GM23338 (cell line): Measurements from ENCODE around the gene PHAF1.

Experiments
- CREB1 ChIP-seq: fragments of 250-450 bp; sonication (Bioruptor Pico); IDR thresholded peaks from 2 replicates; pipeline ENCODE4 v1.5.0; 2020; ENCODE audit warnings: low read depth, mild to moderate bottlenecking, moderate library complexity
- EZH2 ChIP-seq: fragments of 200-600 bp; sonication (generic); IDR thresholded peaks from one replicate; pipeline ENCODE4 v1.8.0; 2017; ENCODE audit warnings: antibody characterized with exemption, mild to moderate bottlenecking, low read depth; ENCODE audit not compliant: unreplicated experiment
- EZH2phosphoT487 ChIP-seq: fragments of 200-600 bp; sonication (generic); IDR thresholded peaks from one replicate; pipeline ENCODE4 v1.8.1; 2018; ENCODE audit warnings: antibody characterized with exemption; ENCODE audit not compliant: unreplicated experiment
- JUNB ChIP-seq: IDR thresholded peaks from one replicate; pipeline ENCODE4 v1.6.1; 2016; ENCODE audit warnings: antibody characterized with exemption; ENCODE audit not compliant: unreplicated experiment
- NANOG ChIP-seq: IDR thresholded peaks from 2 replicates; pipeline ENCODE4 v1.6.1; 2016; ENCODE audit warnings: antibody characterized with exemption, borderline replicate concordance
- POLR2AphosphoS5 ChIP-seq: IDR thresholded peaks from 2 replicates; pipeline ENCODE4 v1.6.1; 2016; ENCODE audit warnings: antibody characterized with exemption, low read depth
- STAT1 ChIP-seq: IDR thresholded peaks from one replicate; pipeline ENCODE4 v1.6.1; 2016; ENCODE audit warnings: antibody characterized with exemption; ENCODE audit not compliant: unreplicated experiment
- ZNF114 ChIP-seq: fragments of 250-450 bp; sonication (Bioruptor Pico); IDR thresholded peaks from 2 replicates; pipeline ENCODE4 v1.5.0; 2020; ENCODE audit warnings: mild to moderate bottlenecking, moderate library complexity
- ZNF331 ChIP-seq: fragments of 250-450 bp; sonication (Bioruptor Pico); IDR thresholded peaks from 2 replicates; pipeline ENCODE4 v1.5.0; 2020; ENCODE audit warnings: low read depth, mild to moderate bottlenecking, moderate library complexity
- TF ChIP-seq, protein P1 (sequence below), 2 experiments: fragments of 200-600 bp in 1 of 2; sonication (generic) in 1 of 2; conservative IDR thresholded peaks; 2 replicates each; pipeline versions ENCODE4 v1.5.1 to v1.6.1; 2016 to 2017; ENCODE audit warnings: antibody characterized with exemption in 2 of 2, low read depth in 2 of 2, mild to moderate bottlenecking in 2 of 2, moderate library complexity in 1 of 2
- TF ChIP-seq, protein P2 (sequence below): IDR thresholded peaks from one replicate; pipeline ENCODE4 v1.6.1; 2018; ENCODE audit warnings: antibody characterized with exemption; ENCODE audit not compliant: unreplicated experiment
- TF ChIP-seq, protein P3 (sequence below): IDR thresholded peaks from 2 replicates; pipeline ENCODE4 v1.6.1; 2016; ENCODE audit warnings: antibody characterized with exemption
- TF ChIP-seq, protein P4 (sequence below): fragments of 250-450 bp; sonication (Bioruptor Pico); IDR thresholded peaks from 2 replicates; pipeline ENCODE4 v1.5.0; 2020; ENCODE audit warnings: mild to moderate bottlenecking, moderate library complexity

DNA sequence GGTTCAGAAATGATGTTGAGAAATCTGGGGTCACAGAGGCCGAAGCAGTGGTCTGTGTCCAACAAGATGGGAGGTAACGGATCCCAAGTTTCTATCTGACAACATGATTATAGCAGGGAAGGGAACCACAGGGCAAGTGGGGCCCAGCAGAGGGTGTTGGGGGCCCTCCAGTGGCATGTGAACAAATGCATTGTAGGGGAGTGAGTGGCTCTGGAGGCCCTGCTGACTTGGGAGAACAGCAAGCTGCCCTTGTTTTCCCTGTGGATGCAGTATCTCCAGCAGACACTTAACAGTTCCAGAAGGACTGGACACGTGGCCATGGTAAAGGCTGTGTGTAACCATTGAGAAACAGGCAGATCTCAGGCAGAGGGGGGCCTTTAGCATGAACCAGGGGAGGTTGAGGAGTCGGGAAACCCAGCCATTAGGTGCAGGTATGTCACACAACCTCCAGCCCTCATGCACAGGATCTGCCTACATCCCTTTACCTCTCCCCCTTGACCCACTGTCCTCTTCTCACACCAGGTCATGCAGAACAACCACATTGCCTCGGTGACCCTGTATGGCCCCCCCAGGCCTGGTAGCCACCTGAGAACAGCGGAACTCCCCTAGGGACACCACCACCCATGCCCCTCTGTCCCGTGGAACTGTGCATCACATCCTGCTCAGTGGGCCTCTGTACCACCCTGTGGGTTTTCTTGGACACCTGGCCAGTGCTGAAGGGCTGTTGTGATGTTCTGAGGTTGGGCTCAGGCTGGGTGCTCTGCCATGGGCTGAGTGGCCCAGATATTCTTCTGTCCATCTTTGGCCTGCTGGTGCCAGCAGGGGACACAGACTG is 37.0 kb downstream of the PHAF1 start:
- TF ChIP-seq, protein P1, sequence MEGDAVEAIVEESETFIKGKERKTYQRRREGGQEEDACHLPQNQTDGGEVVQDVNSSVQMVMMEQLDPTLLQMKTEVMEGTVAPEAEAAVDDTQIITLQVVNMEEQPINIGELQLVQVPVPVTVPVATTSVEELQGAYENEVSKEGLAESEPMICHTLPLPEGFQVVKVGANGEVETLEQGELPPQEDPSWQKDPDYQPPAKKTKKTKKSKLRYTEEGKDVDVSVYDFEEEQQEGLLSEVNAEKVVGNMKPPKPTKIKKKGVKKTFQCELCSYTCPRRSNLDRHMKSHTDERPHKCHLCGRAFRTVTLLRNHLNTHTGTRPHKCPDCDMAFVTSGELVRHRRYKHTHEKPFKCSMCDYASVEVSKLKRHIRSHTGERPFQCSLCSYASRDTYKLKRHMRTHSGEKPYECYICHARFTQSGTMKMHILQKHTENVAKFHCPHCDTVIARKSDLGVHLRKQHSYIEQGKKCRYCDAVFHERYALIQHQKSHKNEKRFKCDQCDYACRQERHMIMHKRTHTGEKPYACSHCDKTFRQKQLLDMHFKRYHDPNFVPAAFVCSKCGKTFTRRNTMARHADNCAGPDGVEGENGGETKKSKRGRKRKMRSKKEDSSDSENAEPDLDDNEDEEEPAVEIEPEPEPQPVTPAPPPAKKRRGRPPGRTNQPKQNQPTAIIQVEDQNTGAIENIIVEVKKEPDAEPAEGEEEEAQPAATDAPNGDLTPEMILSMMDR (conservative IDR thresholded peaks at IDR 0.05; ENCODE audit: low read depth in 2 of 2): 0 out of 4 replicates have a peak, but pooled peaks of 1 of the 2 experiments have one; percentile 21
- TF ChIP-seq, protein P2, sequence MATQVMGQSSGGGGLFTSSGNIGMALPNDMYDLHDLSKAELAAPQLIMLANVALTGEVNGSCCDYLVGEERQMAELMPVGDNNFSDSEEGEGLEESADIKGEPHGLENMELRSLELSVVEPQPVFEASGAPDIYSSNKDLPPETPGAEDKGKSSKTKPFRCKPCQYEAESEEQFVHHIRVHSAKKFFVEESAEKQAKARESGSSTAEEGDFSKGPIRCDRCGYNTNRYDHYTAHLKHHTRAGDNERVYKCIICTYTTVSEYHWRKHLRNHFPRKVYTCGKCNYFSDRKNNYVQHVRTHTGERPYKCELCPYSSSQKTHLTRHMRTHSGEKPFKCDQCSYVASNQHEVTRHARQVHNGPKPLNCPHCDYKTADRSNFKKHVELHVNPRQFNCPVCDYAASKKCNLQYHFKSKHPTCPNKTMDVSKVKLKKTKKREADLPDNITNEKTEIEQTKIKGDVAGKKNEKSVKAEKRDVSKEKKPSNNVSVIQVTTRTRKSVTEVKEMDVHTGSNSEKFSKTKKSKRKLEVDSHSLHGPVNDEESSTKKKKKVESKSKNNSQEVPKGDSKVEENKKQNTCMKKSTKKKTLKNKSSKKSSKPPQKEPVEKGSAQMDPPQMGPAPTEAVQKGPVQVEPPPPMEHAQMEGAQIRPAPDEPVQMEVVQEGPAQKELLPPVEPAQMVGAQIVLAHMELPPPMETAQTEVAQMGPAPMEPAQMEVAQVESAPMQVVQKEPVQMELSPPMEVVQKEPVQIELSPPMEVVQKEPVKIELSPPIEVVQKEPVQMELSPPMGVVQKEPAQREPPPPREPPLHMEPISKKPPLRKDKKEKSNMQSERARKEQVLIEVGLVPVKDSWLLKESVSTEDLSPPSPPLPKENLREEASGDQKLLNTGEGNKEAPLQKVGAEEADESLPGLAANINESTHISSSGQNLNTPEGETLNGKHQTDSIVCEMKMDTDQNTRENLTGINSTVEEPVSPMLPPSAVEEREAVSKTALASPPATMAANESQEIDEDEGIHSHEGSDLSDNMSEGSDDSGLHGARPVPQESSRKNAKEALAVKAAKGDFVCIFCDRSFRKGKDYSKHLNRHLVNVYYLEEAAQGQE: no peak
- TF ChIP-seq EZH2phosphoT487: no peak
- no peak for TF ChIP-seq EZH2
- TF ChIP-seq CREB1: no peak
- no peak for TF ChIP-seq NANOG
- TF ChIP-seq JUNB: no peak
- TF ChIP-seq ZNF114 (CRISPR knock-in tag): no peak
- TF ChIP-seq POLR2AphosphoS5: no peak
- no peak for TF ChIP-seq ZNF331 (CRISPR knock-in tag)
- no peak for TF ChIP-seq STAT1
- TF ChIP-seq, protein P3, sequence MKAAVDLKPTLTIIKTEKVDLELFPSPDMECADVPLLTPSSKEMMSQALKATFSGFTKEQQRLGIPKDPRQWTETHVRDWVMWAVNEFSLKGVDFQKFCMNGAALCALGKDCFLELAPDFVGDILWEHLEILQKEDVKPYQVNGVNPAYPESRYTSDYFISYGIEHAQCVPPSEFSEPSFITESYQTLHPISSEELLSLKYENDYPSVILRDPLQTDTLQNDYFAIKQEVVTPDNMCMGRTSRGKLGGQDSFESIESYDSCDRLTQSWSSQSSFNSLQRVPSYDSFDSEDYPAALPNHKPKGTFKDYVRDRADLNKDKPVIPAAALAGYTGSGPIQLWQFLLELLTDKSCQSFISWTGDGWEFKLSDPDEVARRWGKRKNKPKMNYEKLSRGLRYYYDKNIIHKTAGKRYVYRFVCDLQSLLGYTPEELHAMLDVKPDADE: no peak
- TF ChIP-seq, protein P4, sequence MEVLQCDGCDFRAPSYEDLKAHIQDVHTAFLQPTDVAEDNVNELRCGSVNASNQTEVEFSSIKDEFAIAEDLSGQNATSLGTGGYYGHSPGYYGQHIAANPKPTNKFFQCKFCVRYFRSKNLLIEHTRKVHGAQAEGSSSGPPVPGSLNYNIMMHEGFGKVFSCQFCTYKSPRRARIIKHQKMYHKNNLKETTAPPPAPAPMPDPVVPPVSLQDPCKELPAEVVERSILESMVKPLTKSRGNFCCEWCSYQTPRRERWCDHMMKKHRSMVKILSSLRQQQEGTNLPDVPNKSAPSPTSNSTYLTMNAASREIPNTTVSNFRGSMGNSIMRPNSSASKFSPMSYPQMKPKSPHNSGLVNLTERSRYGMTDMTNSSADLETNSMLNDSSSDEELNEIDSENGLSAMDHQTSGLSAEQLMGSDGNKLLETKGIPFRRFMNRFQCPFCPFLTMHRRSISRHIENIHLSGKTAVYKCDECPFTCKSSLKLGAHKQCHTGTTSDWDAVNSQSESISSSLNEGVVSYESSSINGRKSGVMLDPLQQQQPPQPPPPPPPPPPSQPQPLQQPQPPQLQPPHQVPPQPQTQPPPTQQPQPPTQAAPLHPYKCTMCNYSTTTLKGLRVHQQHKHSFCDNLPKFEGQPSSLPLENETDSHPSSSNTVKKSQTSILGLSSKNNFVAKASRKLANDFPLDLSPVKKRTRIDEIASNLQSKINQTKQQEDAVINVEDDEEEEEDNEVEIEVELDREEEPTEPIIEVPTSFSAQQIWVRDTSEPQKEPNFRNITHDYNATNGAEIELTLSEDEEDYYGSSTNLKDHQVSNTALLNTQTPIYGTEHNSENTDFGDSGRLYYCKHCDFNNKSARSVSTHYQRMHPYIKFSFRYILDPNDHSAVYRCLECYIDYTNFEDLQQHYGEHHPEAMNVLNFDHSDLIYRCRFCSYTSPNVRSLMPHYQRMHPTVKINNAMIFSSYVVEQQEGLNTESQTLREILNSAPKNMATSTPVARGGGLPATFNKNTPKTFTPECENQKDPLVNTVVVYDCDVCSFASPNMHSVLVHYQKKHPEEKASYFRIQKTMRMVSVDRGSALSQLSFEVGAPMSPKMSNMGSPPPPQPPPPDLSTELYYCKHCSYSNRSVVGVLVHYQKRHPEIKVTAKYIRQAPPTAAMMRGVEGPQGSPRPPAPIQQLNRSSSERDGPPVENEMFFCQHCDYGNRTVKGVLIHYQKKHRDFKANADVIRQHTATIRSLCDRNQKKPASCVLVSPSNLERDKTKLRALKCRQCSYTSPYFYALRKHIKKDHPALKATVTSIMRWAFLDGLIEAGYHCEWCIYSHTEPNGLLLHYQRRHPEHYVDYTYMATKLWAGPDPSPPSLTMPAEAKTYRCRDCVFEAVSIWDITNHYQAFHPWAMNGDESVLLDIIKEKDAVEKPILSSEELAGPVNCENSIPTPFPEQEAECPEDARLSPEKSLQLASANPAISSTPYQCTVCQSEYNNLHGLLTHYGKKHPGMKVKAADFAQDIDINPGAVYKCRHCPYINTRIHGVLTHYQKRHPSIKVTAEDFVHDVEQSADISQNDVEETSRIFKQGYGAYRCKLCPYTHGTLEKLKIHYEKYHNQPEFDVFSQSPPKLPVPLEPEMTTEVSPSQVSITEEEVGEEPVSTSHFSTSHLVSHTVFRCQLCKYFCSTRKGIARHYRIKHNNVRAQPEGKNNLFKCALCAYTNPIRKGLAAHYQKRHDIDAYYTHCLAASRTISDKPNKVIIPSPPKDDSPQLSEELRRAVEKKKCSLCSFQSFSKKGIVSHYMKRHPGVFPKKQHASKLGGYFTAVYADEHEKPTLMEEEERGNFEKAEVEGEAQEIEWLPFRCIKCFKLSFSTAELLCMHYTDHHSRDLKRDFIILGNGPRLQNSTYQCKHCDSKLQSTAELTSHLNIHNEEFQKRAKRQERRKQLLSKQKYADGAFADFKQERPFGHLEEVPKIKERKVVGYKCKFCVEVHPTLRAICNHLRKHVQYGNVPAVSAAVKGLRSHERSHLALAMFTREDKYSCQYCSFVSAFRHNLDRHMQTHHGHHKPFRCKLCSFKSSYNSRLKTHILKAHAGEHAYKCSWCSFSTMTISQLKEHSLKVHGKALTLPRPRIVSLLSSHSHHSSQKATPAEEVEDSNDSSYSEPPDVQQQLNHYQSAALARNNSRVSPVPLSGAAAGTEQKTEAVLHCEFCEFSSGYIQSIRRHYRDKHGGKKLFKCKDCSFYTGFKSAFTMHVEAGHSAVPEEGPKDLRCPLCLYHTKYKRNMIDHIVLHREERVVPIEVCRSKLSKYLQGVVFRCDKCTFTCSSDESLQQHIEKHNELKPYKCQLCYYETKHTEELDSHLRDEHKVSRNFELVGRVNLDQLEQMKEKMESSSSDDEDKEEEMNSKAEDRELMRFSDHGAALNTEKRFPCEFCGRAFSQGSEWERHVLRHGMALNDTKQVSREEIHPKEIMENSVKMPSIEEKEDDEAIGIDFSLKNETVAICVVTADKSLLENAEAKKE (CRISPR knock-in tag): no peak
